H1 (cell line): ENCODE measurements around the gene MANEAL. TPM values are rescaled to one million over a fixed set of nuclear protein-coding genes. Genes with fewer than 3 reads are reported as not detected.

Source experiments
- EP300 ChIP-seq, 2 experiments: IDR thresholded peaks; 1 replicate in 1 of 2; 2 replicates in 1 of 2; pipeline ENCODE4 v1.6.1; 2011 to 2012; ENCODE audit warnings: low read depth in 2 of 2, low read length in 2 of 2, mild to moderate bottlenecking in 2 of 2, borderline replicate concordance in 1 of 2, inconsistent platforms in 1 of 2, moderate library complexity in 1 of 2
- polyA plus RNA-seq, 7 experiments: library from polyadenylated mRNA; depleted of rRNA in 3 of 7; stranded (reverse) in 5 of 7; unstranded in 2 of 7; fragments of >200 nt in 5 of 7; fragments of 200-250 nt in 2 of 7; gene quantifications; 1 replicate in 5 of 7; 2 replicates in 1 of 7; 4 replicates in 1 of 7; pipeline versions ENCODE4 v1.2.1 to v1.2.3, GENCODE V29; 2011 to 2013; ENCODE audit warnings: missing spikeins in 2 of 7, mixed read lengths in 2 of 7
- total RNA-seq: library from RNA; stranded (reverse); fragmentation: NEBNext Ultra II Directional; extraction: Animal tissue kit (Norgen Biotek cat#: 25700); gene quantifications from 2 replicates; pipeline ENCODE4 v1.2.1, GENCODE V29; 2021

The MANEAL gene
- total and polyA plus RNA-seq, 2 of the 8 experiments (the other 6 are each of a cell fraction or from before 2014, with no cell fraction given): 4.8 to 7.2 TPM

DNA sequence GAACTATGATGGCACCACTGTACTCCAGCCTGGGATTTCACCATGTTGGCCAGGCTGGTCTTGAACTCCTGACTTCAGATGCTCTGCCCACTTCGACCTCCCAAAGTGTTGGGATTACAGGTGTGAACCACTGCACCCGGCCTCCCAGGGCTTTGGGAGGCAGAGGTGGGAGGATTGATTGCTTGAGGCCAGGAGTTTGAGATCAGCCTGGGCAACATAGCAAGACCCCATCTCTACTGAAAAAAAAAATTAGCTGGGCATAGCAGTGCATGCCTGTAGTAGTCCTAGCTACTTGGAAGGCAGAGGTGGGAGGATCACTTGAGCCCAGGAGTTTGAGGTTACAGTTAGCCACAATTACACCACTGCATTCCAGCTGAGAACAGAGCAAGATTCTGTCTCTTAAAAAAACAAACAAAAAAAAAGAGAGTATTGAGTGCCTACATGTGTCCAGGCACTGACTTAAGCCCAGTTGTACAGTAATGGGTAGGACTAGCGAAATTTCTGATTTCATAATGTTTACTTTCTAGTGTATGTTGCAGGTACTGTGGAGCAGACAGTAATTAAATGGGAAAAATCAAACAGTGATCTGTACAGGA lies 4.2 kb downstream of the MANEAL start (continued):
- no peak for TF ChIP-seq EP300 (IDR thresholded peaks at IDR 0.05; ENCODE audit: borderline replicate concordance in 1 of 2, low read depth in 2 of 2, low read length in 2 of 2)
- TF ChIP-seq, all 59 proteins: peak for 0
